HG03066 (cell line): ENCODE measurements around the gene APOC3.
"Not testable (repeated sequence)": the region's sequence is repeated elsewhere in the genome, so short reads cannot be mapped to it uniquely, and the experiment has no call there.

ENCODE experiments used
- ATAC-seq: cut with Tn5 transposase; IDR thresholded peaks from one replicate; pipeline ENCODE4 v1.9.1; 2021; ENCODE audit warnings: low read depth; ENCODE audit not compliant: unreplicated experiment

APOC3 gene

GRCh38 chr11:116801662-116802061 lies 28.0 kb upstream of the APOC3 start:
- ATAC-seq, result not testable (repeated sequence)

GRCh38 chr11:116804001-116804400 lies 25.7 kb upstream of the APOC3 start:
- ATAC-seq, result no peak

GRCh38 chr11:116807601-116808261 lies 22.0 kb upstream of the APOC3 start:
- ATAC-seq, result no peak

- ATAC-seq, result no peak
These were observed 21.2 kb upstream of the APOC3 start for GRCh38 chr11:116808262-116809175.

GRCh38 chr11:116811194-116811593 lies 18.5 kb upstream of the APOC3 start:
- no peak for ATAC-seq

- no peak for ATAC-seq
These were observed 17.6 kb upstream of the APOC3 start for GRCh38 chr11:116812109-116812508.

GRCh38 chr11:116813170-116813569 lies 16.5 kb upstream of the APOC3 start:
- no peak for ATAC-seq

- no peak for ATAC-seq
These were observed 15.8 kb upstream of the APOC3 start for GRCh38 chr11:116813781-116814471.

- no peak for ATAC-seq
These were observed 15.2 kb upstream of the APOC3 start for GRCh38 chr11:116814502-116814901.

- no peak for ATAC-seq
These were observed 10.7 kb upstream of the APOC3 start for GRCh38 chr11:116819049-116819448.

- ATAC-seq, result no peak
These were observed 8.4 kb upstream of the APOC3 start for GRCh38 chr11:116821050-116821918.

GRCh38 chr11:116822575-116822974 lies 7.1 kb upstream of the APOC3 start:
- ATAC-seq, result no peak

GRCh38 chr11:116823031-116823843 lies 6.5 kb upstream of the APOC3 start, which contains the start of gene APOA4:
APOA4 (minus strand) TSS chr11:116823304; CDS start chr11:116823191, 113 bp downstream.
- ATAC-seq, result no peak

GRCh38 chr11:116825434-116825833 lies 4.3 kb upstream of the APOC3 start:
- no peak for ATAC-seq

GRCh38 chr11:116825854-116826750 lies 3.6 kb upstream of the APOC3 start:
- no peak for ATAC-seq

GRCh38 chr11:116826751-116827431 lies 2.8 kb upstream of the APOC3 start:
- no peak for ATAC-seq

- ATAC-seq, result no peak
These were observed 2.2 kb upstream of the APOC3 start for GRCh38 chr11:116827461-116827860.
